Renal cortex interstitium (tissue), 11 donors: Measurements from ENCODE around the gene PPP1R36. TPM values are rescaled to one million over a fixed set of nuclear protein-coding genes. Genes with fewer than 3 reads are reported as not detected.
A peak's percentile ranks its signal among the peaks of the same experiment; 100 is the strongest.

ENCODE experiments used
- DNase-seq, 11 donors: peaks; one replicate each; pipeline ENCODE4 v3.0.0-alpha.2; 2013; ENCODE audit warnings: low read depth in 9 of 11, low spot score in 4 of 11; ENCODE audit errors: extremely low read depth in 1 of 11
- polyA plus RNA-seq, 3 donors: library from polyadenylated mRNA; unstranded; fragments of 120-200 nt; gene quantifications; one replicate each; pipeline ENCODE4 v1.2.1, GENCODE V29; 2013; ENCODE audit not compliant: insufficient read length in 3 of 3

The PPP1R36 gene
- polyA plus RNA-seq, 3 donors: 0.53 to 0.70 (median 0.67) TPM

DNA sequence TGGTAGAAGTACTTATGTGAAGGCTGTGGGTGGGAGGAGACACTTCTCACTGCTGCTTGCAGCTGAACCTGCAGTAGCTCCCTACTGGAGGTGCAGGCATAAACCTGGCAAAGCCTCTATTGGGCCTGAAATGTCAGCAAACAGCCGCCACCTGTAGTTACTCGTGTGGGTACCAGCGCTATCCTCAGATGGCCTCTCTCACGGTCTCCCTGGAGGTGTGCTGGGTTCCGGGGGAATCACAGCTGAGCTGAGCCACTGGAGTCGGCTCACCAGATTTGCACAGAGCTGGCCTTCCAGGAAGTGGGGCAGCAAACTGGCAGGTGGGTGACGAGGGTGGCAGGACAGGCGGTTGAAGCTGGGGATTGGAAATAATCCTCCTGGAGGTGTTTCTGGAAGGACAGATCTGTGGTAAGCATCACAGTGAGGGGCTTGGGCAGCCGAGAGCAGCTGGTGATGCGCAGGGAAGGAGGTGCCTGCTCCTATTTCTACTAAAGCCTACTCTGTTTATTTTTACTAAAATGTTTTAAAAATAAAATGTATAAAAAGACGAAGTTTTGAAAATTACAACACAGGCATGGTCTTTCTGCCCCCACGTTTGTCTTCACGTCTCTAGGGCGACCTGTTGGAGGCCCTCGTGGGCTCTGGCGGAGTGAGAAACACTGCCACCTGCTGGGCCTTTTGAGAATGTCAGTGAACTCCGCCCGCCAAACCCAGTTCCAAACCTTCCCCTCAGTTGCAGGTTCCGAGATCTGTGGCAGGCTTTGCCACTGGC lies 86.6 kb downstream of the PPP1R36 start:
- peak in 8 of 11 donors; percentile 51 to 62 (median 58) for DNase-seq

DNA sequence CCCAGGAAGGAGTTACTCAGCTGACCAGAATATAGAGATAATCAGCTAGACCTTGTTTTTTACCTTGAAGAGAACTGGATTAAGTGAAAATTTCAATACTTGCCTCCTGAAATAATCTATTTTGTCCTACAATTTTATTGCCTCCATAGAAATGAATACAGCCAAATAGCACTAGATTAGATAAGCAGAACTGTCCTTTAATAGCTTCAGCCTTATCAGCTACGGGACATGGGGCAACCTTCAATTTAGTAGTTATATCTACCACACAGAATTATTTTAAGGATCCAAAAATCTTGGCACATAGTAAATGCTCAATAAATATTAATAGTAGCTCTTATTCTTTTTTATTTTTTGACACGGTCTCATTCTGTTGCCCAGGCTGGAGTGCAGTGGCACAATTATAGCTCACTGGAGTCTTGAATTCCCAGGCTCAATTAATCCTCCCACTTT lies 87.2 kb downstream of the PPP1R36 start:
- no peak for DNase-seq

DNA sequence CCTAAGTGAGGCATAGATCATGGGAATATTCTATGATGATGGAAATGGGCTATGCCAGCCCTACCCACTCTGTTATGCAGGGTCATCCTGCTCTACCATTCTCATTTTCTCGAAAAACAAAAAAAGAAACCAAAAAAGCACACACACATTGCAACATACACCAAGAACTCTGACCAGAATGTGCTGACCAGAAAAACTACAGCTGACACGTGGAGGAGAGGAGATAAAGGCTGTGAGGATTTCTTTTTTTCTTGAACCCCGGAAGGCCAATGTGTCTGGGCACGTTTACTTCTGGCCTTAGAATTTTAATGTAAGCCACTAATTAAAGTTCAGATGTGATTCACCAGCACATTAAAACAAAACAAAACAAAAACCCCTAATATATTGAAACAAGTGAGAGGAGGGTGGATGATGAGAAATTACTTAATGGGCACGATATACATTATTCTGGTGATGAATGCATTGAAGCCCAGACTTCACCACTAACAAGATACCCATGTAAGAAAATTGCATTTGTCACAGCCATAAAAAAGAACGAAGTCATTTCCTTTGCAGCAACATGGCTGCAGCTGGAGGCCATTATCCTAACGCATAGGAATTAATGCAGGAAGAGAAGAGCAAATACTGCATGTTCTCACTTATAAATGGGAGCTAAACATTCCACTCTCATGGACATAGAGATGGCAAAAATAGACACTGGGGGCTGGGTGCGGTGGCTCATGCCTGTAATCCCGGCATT lies 88.1 kb downstream of the PPP1R36 start:
- DNase-seq: no peak

DNA sequence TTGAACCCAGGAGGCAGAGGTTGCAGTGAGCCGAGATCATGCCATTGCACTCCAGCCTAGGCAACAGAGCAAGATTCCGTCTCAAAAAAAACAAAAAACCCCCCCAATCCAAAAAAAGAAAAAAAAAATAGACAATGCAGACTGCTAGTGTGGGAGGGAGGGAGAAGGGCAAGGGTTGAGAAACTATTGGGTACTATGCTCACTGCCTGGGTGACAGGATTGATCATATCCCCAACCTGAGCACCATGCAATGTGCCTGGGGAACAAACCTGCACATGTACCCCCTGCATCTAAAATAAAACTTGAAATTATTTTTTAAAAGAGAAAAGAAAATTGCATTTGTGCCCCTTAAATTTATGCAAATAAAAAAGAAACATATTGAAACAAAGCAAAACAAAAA lies 88.9 kb downstream of the PPP1R36 start:
- DNase-seq: no peak

Other genes with a start within 250 kb of the PPP1R36 start
- gene MTHFD1, start 161.6 kb upstream of the PPP1R36 start, polyA plus RNA-seq: 10 to 100 TPM; 75.8 to 98.6 (median 91.1) TPM
- 1 to 10 TPM; 6.4 to 8.4 (median 8.1) TPM for gene AKAP5, start 84.5 kb upstream of the PPP1R36 start, polyA plus RNA-seq
- 10 to 100 TPM in 1 of 3 donors, 1 to 10 TPM in 2; 7.0 to 14.4 (median 8.5) TPM for gene ZBTB25, start 46.1 kb upstream of the PPP1R36 start, polyA plus RNA-seq
- 10 to 100 TPM; 62.6 to 74.3 (median 69.4) TPM for gene ZBTB1, start 45.2 kb upstream of the PPP1R36 start, polyA plus RNA-seq
- 10 to 100 TPM; 16.3 to 20.6 (median 17.6) TPM for gene HSPA2, start 9.2 kb upstream of the PPP1R36 start, polyA plus RNA-seq
- gene PLEKHG3, start 154.5 kb downstream of the PPP1R36 start, polyA plus RNA-seq: 100 to 1,000 TPM in 1 of 3 donors, 10 to 100 TPM in 2; 89.0 to 107 (median 95.4) TPM